ENCODE measurements around the gene IL1RAP.
"Not testable (repeated sequence)": the region's sequence is repeated elsewhere in the genome, so short reads cannot be mapped to it uniquely, and the experiment has no call there.

Gene IL1RAP

DNA sequence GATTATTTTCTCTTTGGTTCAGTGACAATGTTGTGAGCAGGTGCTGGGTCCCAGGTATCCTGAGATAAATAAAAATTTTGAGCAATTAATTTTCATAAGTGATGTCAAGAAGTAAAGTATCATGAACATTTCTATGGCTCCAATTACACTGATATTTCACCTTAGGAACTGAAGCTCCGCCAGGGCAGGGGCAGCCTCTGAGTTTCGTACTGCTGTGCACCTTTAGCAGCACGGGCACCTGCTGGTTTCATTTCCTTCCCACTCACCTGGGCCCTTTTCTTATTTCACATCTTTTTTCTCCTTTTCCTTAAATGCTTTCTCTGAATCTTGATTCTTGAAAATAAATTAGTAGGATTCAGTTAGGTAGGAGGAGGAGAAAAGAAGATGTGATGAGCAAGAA is 1.2 kb upstream of the IL1RAP start:
- DNase-seq: no peak

DNA sequence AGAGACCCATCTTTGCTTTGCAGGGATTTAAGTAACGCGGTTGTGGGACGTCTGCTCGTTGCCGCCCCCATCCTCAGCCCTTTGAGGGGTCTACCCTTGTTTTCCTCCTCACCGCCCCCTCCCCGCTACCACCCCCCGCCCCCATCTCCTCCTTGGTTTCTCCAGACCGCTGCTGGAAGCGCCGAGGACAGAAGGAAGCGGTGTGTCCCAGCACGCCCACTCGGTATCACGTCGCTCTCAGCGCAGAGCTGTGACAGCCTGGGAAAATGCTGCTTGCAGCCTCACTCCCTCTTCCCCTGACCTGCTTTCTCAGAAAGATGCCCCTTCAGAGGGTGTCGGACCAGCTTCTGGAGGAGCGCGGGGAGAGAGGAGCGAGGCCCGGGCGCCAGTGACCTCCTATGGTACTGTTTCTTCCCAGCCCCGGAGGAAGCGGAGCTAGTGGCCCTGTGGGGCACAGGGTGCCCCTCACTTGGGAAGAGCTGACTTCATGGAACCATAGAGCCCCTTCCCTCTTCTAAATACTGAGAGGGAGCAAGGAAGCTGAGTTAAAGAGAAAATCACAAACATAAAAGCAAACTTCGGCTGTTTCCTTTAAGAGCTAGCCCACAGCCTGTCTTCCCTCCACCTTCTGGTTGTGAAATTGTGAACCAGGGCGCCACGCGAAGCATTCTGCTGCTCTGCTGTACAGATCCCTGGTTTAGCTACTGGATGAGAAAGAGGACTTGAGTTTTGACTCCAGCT is 698 bp downstream of the IL1RAP start:
- peak; percentile 8 to 25 for DNase-seq

GRCh38 chr3:190516416-190516815 is 2.5 kb downstream of the IL1RAP start:
- DNase-seq: no peak

DNA sequence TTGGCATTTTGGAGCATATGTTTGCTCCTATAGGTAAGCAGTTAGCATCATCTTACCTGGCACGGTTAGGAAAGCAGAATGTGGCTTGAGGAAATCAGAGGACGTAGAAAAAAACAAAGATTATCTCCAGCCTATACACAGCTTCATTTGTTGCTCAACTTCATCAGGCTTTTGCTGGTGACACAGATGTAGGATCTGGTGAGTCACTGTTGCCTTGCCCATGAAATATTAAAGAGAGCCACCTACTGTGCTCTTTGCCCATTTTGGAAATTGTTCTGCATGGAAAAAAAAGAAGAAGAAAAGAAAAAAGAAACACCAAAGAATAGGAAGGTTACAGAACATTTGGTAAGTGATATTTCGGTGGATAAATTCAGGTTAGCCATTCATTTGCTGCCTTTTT is 3.8 kb downstream of the IL1RAP start:
- no peak for DNase-seq

DNA sequence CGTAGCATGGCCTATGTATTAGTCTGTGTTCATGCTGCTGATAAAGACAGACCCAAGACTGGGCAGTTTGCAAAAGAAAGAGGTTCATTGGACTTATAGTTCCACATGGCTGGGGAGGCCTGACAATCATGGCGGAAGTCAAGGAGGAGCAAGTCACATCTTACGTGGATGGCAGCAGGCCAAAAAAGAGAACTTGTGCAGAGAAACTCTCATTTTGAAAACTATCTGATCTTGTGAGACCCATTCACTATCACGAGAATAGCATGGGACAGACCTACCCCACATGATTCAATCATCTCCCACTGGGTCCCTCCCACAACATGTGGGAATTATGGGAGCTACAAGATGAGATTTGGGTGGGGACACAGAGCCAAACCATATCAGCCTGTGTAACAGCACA is 4.6 kb downstream of the IL1RAP start:
- DNase-seq: not testable (repeated sequence)

- no peak for DNase-seq
Measured at GRCh38 chr3:190519886-190520285, 6.0 kb downstream of the IL1RAP start.

DNA sequence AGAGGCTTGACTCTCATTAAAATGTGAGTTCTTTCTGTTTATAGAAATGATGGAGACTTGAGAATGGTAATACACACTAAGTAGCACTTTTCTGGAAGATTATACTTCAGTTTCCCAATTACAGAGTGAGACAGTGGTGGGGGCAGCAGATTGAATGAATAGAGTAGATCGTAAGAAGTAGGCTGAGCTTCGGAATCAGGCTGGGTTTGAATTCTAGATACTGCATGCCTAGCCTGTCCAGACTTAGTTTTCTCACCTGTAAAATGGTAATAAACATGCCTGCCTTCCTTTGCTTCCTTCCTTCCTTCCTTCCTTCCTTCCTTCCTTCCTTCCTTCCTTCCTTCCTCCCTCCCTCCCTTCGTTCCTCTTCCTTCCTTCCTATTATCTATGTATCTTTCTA is 8.1 kb downstream of the IL1RAP start:
- no peak for DNase-seq

DNA sequence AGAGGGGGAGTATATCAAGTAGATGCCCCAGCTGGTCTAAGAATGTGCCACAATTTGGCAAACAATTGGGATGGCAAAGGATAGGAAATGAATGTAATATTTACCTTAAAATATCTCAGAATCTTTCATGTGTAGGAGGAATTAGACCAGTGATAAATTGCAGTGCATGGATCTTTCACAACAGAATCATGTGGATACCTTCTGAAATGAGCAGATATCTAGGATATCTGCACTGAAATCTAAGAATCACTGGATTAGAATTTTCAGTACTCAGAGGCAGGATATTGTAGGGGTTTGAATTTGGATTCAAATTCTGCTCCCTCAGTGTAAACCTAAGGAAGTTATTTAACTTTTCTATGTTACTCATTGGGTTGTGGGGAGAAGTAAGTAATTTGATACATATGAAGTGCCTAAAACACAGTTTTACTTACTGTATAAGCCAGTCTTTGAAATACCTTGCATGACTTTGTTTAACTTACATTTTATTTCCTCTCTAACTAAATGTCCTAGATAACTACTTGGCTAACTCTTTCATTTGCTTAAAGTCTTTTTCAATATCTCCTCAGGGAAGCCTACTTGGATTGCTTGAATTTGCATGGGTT is 8.8 kb downstream of the IL1RAP start:
- DNase-seq: no peak

DNA sequence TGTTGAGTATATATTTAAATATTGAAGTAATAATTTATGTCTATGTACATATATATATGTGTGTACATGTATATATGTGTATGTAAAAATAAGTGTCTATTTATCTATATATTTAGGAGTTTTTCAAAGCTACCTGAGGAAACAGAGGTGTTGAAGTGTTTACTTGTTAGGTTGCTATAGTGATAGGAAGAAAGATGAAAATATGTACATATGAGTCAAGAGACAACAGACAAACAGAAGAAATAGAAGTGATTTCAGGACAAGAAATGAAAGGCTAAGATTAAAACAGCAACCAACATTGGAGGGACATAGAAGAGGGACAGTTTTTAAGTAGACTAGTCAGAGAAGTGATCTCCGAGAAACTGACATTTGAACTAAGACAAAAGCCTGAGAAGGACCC is 11.1 kb downstream of the IL1RAP start:
- no peak for DNase-seq

- no peak for DNase-seq
Measured at GRCh38 chr3:190525634-190526033, 11.7 kb downstream of the IL1RAP start.

GRCh38 chr3:190526787-190527762 is 13.2 kb downstream of the IL1RAP start:
- DNase-seq: no peak

GRCh38 chr3:190528706-190529105 is 14.8 kb downstream of the IL1RAP start:
- no peak for DNase-seq

DNA sequence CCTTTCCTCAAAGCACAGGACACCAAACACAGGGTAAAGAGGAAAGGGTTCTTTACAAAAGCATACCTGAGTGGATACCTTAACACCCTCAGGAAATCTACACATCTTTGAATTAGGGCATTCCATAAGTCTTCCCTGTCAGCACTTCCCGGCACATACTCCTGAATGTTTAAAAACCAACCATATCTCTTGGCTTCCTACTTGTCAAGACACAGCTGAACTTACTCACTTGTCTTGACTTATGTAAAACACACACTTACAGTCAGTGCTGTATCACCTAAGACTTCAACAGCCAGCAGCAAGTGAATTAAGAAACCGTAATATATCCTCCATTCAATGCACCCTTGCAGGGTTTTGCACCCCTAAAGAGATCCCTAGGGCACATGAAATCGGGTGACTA is 17.5 kb downstream of the IL1RAP start:
- no peak for DNase-seq

DNA sequence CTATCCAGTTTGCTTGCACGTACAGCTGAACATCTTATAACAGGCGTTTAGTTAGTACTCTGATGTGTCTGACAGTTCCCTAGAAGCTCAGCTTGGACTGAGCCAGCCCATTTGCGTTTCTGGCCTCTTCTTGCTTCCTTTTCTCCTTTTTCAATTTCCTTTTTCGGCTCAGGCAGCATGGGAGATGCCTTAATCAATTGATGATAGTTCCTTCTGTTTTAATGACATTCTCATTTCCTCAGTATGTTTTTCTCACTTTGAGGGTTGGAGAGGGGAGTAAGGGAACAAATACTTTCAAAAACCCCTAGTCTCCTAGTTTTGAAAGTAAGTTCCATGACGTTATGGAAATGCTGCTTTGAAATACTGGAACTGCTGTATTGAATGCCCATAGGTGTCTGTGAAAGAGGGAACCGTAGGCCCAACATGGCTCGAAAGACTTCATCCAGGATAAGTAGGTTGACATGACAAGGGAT is 18.9 kb downstream of the IL1RAP start:
- DNase-seq: no peak

GRCh38 chr3:190533511-190534281 is 19.8 kb downstream of the IL1RAP start:
- no peak for DNase-seq

- DNase-seq: no peak
Measured at GRCh38 chr3:190534386-190534785, 20.5 kb downstream of the IL1RAP start.

GRCh38 chr3:190534986-190535385 is 21.1 kb downstream of the IL1RAP start:
- no peak for DNase-seq

- DNase-seq: no peak
Measured at GRCh38 chr3:190537146-190537545, 23.3 kb downstream of the IL1RAP start.

DNA sequence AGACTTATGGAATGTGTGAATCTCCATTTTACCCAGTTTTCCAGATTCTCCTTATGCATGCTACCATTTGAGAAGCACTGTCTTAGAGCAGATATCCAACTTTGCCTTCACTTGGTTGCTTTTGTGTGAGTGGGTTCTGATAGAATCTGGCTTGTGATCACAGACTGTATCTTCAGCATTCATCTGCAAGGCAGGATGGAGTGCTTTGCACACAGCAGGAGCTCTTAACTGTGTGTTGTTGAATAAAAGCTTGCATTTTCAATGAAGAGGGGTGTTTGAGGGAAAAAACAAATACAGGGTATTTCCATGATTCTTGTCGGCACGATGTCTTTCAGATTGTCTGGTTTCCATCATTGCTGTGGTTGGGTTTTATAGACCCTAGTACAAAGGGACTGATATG is 24.4 kb downstream of the IL1RAP start:
- DNase-seq: no peak

- no peak for DNase-seq
Measured at GRCh38 chr3:190539526-190539925, 25.6 kb downstream of the IL1RAP start.

DNA sequence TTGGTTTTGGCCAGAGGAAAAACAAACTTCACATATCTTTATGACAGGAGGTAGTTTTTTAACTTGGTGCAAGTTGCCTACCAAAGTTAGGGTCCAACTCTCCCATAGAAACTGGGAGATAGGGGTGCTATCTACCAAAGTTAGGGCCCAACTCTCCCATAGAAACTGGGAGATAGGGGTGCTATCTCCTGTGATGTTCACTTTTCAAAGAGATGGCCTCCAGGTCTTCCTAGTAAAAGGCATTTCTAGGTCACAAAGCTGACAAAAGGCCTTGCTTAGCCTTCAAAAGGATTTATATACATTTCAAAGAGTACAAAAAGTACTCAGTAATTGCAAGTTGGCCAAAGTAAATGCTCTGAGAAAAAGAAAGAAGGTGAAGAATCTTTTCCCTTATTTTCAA is 27.1 kb downstream of the IL1RAP start:
- DNase-seq: no peak

- no peak for DNase-seq
Measured at GRCh38 chr3:190541560-190541959, 27.7 kb downstream of the IL1RAP start.

GRCh38 chr3:190542846-190543245 is 29.0 kb downstream of the IL1RAP start:
- DNase-seq: no peak

Data from CD4-positive, alpha-beta T cell treated with Interleukin-1 beta for 1 hour (primary cell).